Measurements from ENCODE around the gene CLNK.

GRCh38 chr4:10682397-10682796 is 2.2 kb downstream of the CLNK start:
- TF ChIP-seq CTCF (IDR thresholded peaks at IDR 0.05; ENCODE audit: low read depth, low read length, poor library complexity, severe bottlenecking) (no peak), EZH2phosphoT487 (IDR thresholded peaks at IDR 0.05; ENCODE audit: borderline replicate concordance, low read length) (no peak)

Measured in DOHH2 (cell line).